ENCODE measurements around the gene OR2L3. TPM values are rescaled to one million over a fixed set of nuclear protein-coding genes. Genes with fewer than 3 reads are reported as not detected.
A peak's percentile ranks its signal among the peaks of the same experiment; 100 is the strongest.
"Not testable (repeated sequence)": the region's sequence is repeated elsewhere in the genome, so short reads cannot be mapped to it uniquely, and the experiment has no call there.

OR2L3 gene, protein sequence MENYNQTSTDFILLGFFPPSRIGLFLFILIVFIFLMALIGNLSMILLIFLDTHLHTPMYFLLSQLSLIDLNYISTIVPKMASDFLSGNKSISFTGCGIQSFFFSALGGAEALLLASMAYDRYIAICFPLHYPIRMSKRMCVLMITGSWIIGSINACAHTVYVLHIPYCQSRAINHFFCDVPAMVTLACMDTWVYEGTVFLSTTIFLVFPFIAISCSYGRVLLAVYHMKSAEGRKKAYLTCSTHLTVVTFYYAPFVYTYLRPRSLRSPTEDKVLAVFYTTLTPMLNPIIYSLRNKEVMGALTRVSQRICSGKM
- total RNA-seq (2014; rRNA removed; shearing (Covaris generic)) = not detected in 2 replicates
- polyA plus RNA-seq (2015; cell fraction: cytosol; rRNA removed) = not detected in 2 replicates
- not detected in 2 replicates for polyA plus RNA-seq (2015; cell fraction: nucleus; rRNA removed)

GRCh38 chr1:248046536-248046935 lies at the start of gene OR2L3:
OR2L3 (plus strand) TSS chr1:248046836; CDS start chr1:248060682, 13,846 bp downstream.
- no peak for DNase-seq (ENCODE audit: low read depth)

DNA sequence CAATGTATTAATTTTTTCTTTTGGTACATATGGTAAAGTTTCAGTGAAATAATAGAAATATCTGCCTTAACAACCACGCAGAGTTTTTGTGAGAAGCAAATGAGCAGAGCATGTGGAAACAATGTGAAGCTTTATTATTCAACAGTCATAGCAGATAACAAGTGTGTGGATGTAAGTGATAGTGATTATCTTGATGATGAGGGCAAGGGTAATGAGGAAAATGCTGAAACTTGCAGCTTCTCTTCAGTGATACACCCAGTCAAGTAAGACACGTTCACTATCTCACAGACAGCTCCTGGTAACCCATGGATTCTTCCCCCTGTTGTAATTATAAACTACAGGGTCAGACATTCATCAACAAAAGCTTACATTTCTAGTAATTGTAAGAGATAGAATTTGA lies 47.8 kb upstream of the OR2L3 start:
- DNase-seq (ENCODE audit: low read depth) = no peak

DNA sequence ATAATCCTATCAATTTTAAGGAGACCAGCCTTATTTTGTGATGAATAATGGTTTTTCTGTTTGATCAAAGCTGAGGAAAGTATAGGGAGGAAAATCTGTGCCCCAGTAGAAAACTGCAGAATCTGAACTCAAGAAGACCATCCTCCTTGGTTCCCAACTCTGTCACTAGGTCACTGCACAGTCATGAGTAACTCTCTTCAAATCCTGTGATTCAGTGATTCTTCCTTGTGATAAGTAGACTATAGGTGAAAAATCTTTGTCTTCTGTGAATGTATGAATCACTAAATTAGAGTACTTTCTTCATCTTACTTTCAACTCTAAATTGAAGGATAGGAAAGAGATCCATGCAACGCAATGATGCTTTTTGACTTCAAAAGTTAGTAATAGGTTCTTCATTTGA lies 46.5 kb upstream of the OR2L3 start:
- DNase-seq (ENCODE audit: low read depth) = no peak

GRCh38 chr1:248007778-248008177 lies 38.9 kb upstream of the OR2L3 start:
- no peak for DNase-seq (ENCODE audit: low read depth)

GRCh38 chr1:248009681-248010080 lies 37.0 kb upstream of the OR2L3 start:
- DNase-seq (ENCODE audit: low read depth) = no peak

DNA sequence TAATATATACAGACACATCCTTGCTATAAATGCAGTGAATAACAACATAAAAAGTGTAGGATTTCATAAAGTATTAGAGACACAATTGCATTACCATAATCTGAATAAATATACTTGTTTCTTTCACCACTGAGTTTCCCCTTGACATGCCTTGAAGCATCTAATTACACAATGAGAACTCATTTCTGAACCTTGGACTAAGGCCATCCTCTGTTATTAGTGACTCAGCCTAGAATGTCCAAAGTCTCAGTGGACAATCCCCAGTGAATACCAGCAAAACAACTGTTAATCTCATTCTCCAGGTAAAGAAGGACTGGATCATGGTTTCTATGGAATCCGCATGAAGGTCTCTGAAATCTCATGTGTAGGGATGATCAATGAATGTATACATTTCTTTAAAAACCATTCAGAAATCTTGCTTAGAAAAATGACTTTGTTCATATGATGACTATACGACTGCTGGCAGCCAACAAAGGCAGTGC lies 33.4 kb upstream of the OR2L3 start, which contains the start of gene OR2L5:
TSS of gene OR2L5 (plus strand) at position 432 of the 482 bp plus-strand sequence. CDS start 8,288 bp downstream, outside the sequence.
- DNase-seq (ENCODE audit: low read depth) = no peak

- DNase-seq (ENCODE audit: low read depth) = no peak
These were observed 30.8 kb upstream of the OR2L3 start for GRCh38 chr1:248015803-248016202.

GRCh38 chr1:248029770-248030169 lies 16.9 kb upstream of the OR2L3 start, which contains the start of gene OR2L2:
OR2L2 (plus strand) TSS chr1:248030070; CDS start chr1:248038268, 8,198 bp downstream.
- DNase-seq (ENCODE audit: low read depth) = no peak

- DNase-seq (ENCODE audit: low read depth) = no peak
These were observed 1.4 kb upstream of the OR2L3 start for GRCh38 chr1:248045209-248045608.

GRCh38 chr1:248047008-248047407 lies 372 bp downstream of the OR2L3 start:
- DNase-seq (ENCODE audit: low read depth) = no peak

GRCh38 chr1:248054671-248055070 lies 8.0 kb downstream of the OR2L3 start:
- DNase-seq (ENCODE audit: low read depth) = no peak

DNA sequence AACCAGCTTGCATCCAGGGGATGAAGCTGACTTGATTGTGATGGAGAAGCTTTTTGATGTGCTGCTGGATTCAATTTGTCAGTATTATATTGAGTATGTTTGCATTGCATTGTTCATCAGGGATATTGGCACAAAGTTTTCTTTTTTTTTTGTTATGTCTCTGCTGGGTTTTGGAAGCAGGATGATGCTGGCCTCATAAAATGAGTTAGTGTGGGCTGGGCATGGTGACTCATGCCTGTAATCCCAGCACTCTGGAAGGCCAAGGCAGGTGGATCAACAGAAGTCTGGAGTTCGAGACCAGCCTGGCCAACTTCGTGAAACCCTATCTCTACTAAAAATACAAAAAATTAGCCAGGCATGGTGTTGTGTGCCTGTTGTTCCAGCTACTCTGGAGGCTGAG lies 8.6 kb downstream of the OR2L3 start:
- DNase-seq (ENCODE audit: low read depth) = peak; percentile 3

DNA sequence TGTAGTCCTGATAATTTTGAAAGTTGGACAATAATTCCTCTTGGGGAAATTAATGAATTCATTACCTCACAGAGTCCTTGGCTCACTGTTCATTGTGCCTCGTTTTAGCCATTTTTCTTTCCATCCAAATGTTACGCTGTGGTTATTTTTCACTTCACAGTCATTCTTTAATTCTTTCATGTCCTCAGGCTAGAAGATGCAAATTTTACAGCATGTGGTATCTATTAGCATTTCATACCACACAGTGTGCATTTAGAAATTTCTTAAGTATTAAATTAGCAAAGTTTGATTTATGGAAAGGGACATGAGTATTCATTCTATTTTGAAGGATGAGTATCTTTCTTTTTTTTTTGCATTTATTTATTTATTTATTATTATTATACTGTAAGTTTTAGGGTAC lies 18.4 kb downstream of the OR2L3 start:
- DNase-seq (ENCODE audit: low read depth) = no peak

DNA sequence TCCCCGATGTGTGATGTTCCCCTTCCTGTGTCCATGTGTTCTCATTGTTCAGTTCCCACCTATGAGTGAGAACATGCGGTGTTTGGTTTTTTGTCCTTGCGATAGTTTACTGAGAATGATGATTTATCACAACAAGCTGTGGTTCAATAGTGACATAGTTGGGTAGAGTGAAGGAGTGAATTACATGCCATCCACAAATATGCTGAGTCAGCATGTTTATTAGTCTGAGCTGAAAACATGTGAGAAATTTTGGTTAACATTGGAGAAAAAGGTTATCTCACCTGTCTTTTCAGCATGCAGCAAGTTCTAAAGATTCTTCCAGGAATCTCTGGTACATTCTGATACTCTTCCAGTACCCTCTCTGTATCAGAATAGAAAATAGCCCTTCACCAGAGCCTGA lies 19.0 kb downstream of the OR2L3 start:
- DNase-seq (ENCODE audit: low read depth) = no peak

- not testable (repeated sequence) for DNase-seq (ENCODE audit: low read depth)
These were observed 37.2 kb downstream of the OR2L3 start for GRCh38 chr1:248083864-248084263.

DNA sequence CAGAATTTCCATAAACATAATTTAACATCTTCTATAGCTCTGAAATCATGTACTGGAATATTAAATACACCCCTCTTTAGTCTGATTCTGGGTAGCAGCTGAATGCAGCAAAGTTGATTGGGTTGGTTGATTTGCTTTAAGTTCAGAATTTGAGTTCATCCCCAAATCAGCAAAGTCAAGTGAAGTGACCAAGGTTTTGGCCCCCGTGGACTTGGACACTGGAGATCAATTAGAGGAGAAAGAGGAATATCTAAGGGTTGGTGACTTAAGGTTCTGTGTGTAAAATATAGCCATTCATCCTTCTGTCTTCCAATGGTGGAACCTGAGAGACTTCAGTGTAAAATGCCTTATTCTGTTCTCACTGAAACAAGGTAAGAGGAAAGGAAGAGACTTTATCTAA lies 48.2 kb downstream of the OR2L3 start, which contains the start of gene OR2L13:
TSS of gene OR2L13 (plus strand) at position 301 of the 400 bp plus-strand sequence. CDS start 4,192 bp downstream, outside the sequence.
- no peak for DNase-seq (ENCODE audit: low read depth)

DNA sequence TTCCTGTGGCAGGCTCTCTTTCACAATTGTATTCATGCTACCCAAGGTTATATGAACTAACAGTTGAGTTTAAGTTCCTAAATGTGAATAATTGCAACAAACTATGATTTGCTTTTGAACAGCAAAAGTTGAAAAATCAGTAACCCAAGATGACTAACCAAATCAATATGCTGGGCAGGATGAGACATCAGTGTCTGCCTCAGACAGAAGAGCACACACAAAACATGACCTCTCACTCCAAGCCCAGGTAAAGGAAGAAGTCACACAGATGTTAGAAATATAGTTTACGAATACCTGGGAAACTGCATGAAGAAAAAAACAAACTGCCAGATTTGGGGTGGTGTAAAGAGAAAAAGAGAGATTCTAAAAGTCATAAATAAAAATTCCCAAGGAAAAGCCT lies 51.9 kb downstream of the OR2L3 start:
- no peak for DNase-seq (ENCODE audit: low read depth)

- no peak for DNase-seq (ENCODE audit: low read depth)
These were observed 56.2 kb downstream of the OR2L3 start for GRCh38 chr1:248102847-248103246.

GRCh38 chr1:248111157-248111556 lies 64.5 kb downstream of the OR2L3 start:
- DNase-seq (ENCODE audit: low read depth) = no peak
